Measurements from ENCODE around the gene LAMA3. TPM values are rescaled to one million over a fixed set of nuclear protein-coding genes. Genes with fewer than 3 reads are reported as not detected.

The LAMA3 gene
- total RNA-seq, 1 experiment from 2014 or later: 34.6 TPM

- Mint-ChIP-seq H3K36me3 (ENCODE audit: insufficient read depth, unreplicated experiment) (peaks cover 46% of the 10 kb centered on the region), H3K4me1 (ENCODE audit: low read depth, unreplicated experiment) (no peaks in the 10 kb centered on the region), H3K9me3 (ENCODE audit: unreplicated experiment) (no peaks in the 10 kb centered on the region), H3K27me3 (ENCODE audit: insufficient read depth, unreplicated experiment) (no peaks in the 10 kb centered on the region), H3K4me3 (ENCODE audit: unreplicated experiment) (no peak overlapping the region), H3K27ac (ENCODE audit: unreplicated experiment) (no peak overlapping the region)
- no peak for DNase-seq
- H3K4me1 ChIP-seq: no peaks in the 10 kb centered on the region
- no peaks in the 10 kb centered on the region for H3K27me3 ChIP-seq (replicated peaks; ENCODE audit: control insufficient read depth, insufficient read depth, low read length)
- intact Hi-C loops (cut with micrococcal nuclease; ENCODE audit: unreplicated experiment): no loop called here
- CTCF ChIA-PET: no interaction called here
- H3K9me3 ChIP-seq: no peaks in the 10 kb centered on the region
- POLR2A ChIA-PET: no interaction called here
- no peak for TF ChIP-seq CTCF (IDR thresholded peaks at IDR 0.05; ENCODE audit: insufficient read depth in 1 of 2, low read depth in 1 of 2, low read length in 1 of 2, severe bottlenecking in 1 of 2, unreplicated experiment in 1 of 2)
- no peak overlapping the region for H3K4me3 ChIP-seq (ENCODE audit: low read depth, low read length)
- H3K36me3 ChIP-seq (ENCODE audit: control insufficient read depth, insufficient read depth, low read length): no peaks in the 10 kb centered on the region
- no TSS peak for BruUV-seq (replicated peaks)
Observed at GRCh38 chr18:23856466-23857163, 167.4 kb downstream of the LAMA3 start.

GRCh38 chr18:23857164-23857552 is 167.9 kb downstream of the LAMA3 start:
- intact Hi-C loops (cut with micrococcal nuclease; ENCODE audit: unreplicated experiment): no loop called here
- no TSS peak for BruUV-seq (replicated peaks)

GRCh38 chr18:23857756-23858155 is 168.5 kb downstream of the LAMA3 start:
- ChIA-PET CTCF (no interaction called here), POLR2A (no interaction called here)
- Mint-ChIP-seq H3K36me3 (ENCODE audit: insufficient read depth, unreplicated experiment) (peaks cover 41% of the 10 kb centered on the region), H3K4me3 (ENCODE audit: unreplicated experiment) (no peak overlapping the region), H3K27ac (ENCODE audit: unreplicated experiment) (no peak overlapping the region), H3K27me3 (ENCODE audit: insufficient read depth, unreplicated experiment) (no peaks in the 10 kb centered on the region), H3K9me3 (ENCODE audit: unreplicated experiment) (no peaks in the 10 kb centered on the region), H3K4me1 (ENCODE audit: low read depth, unreplicated experiment) (no peaks in the 10 kb centered on the region)
- intact Hi-C loops (cut with micrococcal nuclease; ENCODE audit: unreplicated experiment): no loop called here
- no peaks in the 10 kb centered on the region for H3K9me3 ChIP-seq
- no peak overlapping the region for H3K4me3 ChIP-seq (ENCODE audit: low read depth, low read length)
- DNase-seq: no peak
- no peak for TF ChIP-seq CTCF (IDR thresholded peaks at IDR 0.05; ENCODE audit: insufficient read depth in 1 of 2, low read depth in 1 of 2, low read length in 1 of 2, severe bottlenecking in 1 of 2, unreplicated experiment in 1 of 2)
- H3K4me1 ChIP-seq: no peaks in the 10 kb centered on the region
- no peaks in the 10 kb centered on the region for H3K36me3 ChIP-seq (ENCODE audit: control insufficient read depth, insufficient read depth, low read length)
- H3K27me3 ChIP-seq (replicated peaks; ENCODE audit: control insufficient read depth, insufficient read depth, low read length): no peaks in the 10 kb centered on the region
- BruUV-seq (replicated peaks): no TSS peak

More at GRCh38 chr18:23857164-23857552, 167.9 kb downstream of the LAMA3 start:
- Histone ChIP-seq H3K36me3 (ENCODE audit: control insufficient read depth, insufficient read depth, low read length) (no peaks in the 10 kb centered on the region), H3K9me3 (no peaks in the 10 kb centered on the region), H3K27me3 (replicated peaks; ENCODE audit: control insufficient read depth, insufficient read depth, low read length) (no peaks in the 10 kb centered on the region), H3K4me3 (ENCODE audit: low read depth, low read length) (no peak overlapping the region), H3K4me1 (no peaks in the 10 kb centered on the region)
- Mint-ChIP-seq H3K4me1 (ENCODE audit: low read depth, unreplicated experiment) (no peaks in the 10 kb centered on the region), H3K9me3 (ENCODE audit: unreplicated experiment) (no peaks in the 10 kb centered on the region), H3K36me3 (ENCODE audit: insufficient read depth, unreplicated experiment) (peaks cover 46% of the 10 kb centered on the region), H3K27ac (ENCODE audit: unreplicated experiment) (no peak overlapping the region), H3K4me3 (ENCODE audit: unreplicated experiment) (no peak overlapping the region), H3K27me3 (ENCODE audit: insufficient read depth, unreplicated experiment) (no peaks in the 10 kb centered on the region)
- ChIA-PET CTCF (no interaction called here), POLR2A (no interaction called here)
- no peak for DNase-seq
- no peak for TF ChIP-seq CTCF (IDR thresholded peaks at IDR 0.05; ENCODE audit: insufficient read depth in 1 of 2, low read depth in 1 of 2, low read length in 1 of 2, severe bottlenecking in 1 of 2, unreplicated experiment in 1 of 2)
